Measurements from ENCODE around the gene ZBTB26. TPM values are rescaled to one million over a fixed set of nuclear protein-coding genes. Genes with fewer than 3 reads are reported as not detected.
A peak's percentile ranks its signal among the peaks of the same experiment; 100 is the strongest.

Gene ZBTB26
- total RNA-seq, result 1.7 TPM

DNA sequence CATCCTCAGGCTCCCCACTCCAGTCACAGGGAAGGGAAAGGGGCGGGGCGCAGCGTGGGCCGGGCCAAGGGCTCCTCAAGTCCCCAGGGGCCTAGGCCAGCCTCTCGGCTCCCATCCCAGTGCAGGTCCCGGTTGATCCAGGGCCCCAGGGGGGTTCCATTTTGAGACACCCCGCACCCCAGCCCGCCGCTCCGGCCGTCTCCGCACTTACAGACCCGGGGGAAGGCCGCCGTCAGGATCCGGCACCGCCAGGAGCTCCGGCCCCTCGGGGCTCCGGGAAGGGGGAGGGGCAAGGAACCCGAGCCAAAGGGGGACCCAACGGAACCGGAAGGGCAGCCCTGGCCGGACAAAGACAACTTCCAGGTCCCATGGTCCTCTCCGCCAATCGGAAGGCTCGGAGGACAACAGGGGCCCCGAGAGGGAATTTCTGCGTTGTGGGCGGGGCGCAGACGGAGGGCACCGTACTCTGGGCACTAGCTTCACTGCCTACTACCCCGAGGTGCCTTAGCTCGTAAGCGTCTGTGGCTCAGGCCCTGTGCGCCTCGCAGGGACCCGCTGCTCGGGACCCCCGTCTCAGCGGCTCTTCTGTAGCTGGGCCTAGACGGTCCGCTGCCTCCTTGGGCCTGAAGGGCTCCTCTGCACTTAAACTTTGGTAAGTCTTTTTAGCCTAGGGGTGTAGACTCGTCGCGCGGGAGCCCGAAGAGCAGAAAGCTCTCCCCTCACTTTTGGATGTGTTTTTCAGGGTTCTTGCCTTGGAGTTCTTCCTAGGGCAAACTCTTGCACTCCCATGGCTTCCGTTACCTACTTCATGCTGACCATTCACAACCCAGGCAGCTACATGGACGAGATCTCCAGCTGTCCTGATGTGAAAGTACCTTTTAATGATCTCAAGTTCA, at the start of gene ZBTB26:
ZBTB26 (minus strand) TSS at position 287 of the 896 bp plus-strand sequence. CDS start 11,578 bp downstream, outside the sequence.
- DNase-seq (ENCODE audit: low spot score), result peak; percentile 96
- peak; percentile 99 for ATAC-seq

GRCh38 chr9:122978601-122979000, 47.3 kb upstream of the ZBTB26 start:
- DNase-seq (ENCODE audit: low spot score) (no peak), ATAC-seq (no peak)

- DNase-seq (ENCODE audit: low spot score) (no peak), ATAC-seq (no peak)
These were observed 43.9 kb upstream of the ZBTB26 start for GRCh38 chr9:122975196-122975595.

- ATAC-seq, result no peak
These were observed 29.8 kb upstream of the ZBTB26 start for GRCh38 chr9:122961139-122961538.

DNA sequence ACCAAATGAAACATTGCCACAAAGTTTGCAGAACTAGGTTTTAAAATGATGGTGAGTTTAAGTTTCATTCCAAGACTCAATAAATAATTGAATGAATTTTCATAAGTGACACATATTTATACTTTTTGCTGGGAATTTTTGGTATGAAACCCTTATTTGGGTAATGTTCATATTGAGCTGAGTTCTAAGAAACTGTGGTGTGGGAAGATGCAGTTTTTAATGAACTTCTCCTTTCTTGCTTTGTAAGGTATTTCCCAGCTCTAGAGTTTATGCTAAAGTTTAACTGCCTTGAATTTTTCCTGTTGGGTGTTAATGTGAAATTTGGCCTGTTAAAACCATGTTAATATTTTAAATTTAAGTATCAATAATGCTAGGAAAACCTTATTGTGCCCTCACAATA, 24.6 kb upstream of the ZBTB26 start:
- DNase-seq (ENCODE audit: low spot score), result no peak
- ATAC-seq, result no peak

More at GRCh38 chr9:122961139-122961538, 29.8 kb upstream of the ZBTB26 start:
- no peak for DNase-seq (ENCODE audit: low spot score)

DNA sequence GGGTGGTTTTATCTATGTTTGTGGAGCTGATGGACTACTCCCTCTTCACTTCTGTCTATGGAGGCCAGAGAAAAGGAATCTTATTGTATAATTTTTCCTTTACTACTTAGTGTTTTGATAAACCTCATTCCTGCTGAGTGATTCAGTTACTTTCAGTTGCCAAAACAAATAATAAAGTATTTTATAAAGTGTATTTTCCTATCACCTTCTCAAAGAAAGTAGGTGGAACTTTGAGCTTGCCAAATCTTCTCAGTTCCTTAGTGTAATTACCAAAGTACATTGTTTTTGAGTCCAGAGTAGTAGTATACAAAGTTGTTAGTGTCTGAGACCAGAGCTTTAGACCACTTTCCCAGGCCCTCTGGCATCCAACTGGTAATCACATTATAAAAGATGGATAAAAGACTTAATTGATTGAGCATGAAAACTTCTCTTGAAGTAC, 23.0 kb upstream of the ZBTB26 start:
- no peak for DNase-seq (ENCODE audit: low spot score)
- ATAC-seq, result no peak

DNA sequence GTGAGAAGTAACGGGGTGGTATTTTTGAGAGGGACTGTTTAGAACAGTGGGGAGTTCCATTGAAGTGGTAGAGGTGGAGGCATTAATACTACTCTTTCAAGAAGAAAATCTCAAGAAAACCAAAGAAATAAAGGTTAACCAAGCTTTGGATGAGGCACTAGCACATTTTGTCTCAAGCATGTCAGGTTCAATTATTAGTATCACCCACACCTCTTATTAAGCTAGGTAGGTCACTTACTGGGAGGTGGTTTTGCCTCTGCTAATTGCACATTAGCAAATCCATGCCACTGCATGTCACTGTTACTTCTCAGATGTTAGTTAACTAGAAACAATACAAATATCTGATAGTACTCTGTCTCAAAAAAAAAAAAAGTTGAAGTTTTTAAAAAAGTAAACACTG, 19.7 kb upstream of the ZBTB26 start:
- ATAC-seq (no peak), DNase-seq (ENCODE audit: low spot score) (no peak)

GRCh38 chr9:122950263-122950662, 19.0 kb upstream of the ZBTB26 start:
- no peak for ATAC-seq
- no peak for DNase-seq (ENCODE audit: low spot score)

GRCh38 chr9:122949696-122950095, 18.4 kb upstream of the ZBTB26 start:
- ATAC-seq, result no peak

GRCh38 chr9:122948313-122948712, 17.0 kb upstream of the ZBTB26 start:
- ATAC-seq, result no peak

More at GRCh38 chr9:122949696-122950095, 18.4 kb upstream of the ZBTB26 start:
- DNase-seq (ENCODE audit: low spot score), result no peak

GRCh38 chr9:122946461-122947005, 15.2 kb upstream of the ZBTB26 start:
- DNase-seq (ENCODE audit: low spot score) (no peak), ATAC-seq (no peak)

More at GRCh38 chr9:122948313-122948712, 17.0 kb upstream of the ZBTB26 start:
- no peak for DNase-seq (ENCODE audit: low spot score)

DNA sequence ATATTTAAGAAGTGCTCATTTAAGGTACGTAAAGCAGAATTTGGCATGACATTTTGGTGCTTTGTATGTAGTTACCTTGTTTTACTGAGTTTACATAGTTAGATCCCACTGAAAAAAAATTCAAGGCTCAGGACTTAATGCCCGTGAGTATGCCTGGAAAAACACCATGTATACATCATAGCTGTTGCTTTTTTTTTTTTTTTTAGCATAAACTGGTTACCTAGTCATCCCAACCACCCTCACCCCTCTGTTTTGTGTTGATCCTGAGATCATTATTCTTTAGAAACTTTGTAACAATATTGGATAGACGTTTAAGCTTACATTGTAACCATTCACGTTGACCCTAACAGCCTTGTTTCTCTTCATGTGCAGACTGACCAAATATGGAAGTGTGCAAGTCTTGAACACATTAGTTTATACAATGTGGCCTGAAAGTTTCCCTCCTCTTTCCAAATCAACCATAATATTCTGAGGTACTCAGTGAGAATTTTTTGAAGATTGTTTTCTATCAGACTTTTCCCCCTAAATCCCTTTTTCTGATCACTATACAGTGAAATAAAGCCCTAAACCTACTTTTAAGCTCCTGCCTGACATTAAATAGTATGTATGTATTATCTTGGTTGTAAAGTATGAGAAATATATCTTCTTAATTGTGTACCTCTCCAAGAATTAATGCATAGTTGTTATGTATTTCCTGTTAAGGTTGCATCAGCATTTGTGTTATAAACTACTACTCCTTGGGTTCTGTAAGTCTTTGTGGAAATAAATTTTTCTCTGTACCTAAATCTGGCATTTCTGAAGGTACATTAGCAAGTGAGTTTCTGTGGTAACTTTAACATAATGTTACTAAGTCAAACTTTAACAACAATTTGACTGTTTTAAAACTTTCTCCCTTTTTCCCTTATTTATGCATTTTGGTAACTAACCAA, 13.9 kb upstream of the ZBTB26 start:
- DNase-seq (ENCODE audit: low spot score), result no peak
- ATAC-seq, result no peak

DNA sequence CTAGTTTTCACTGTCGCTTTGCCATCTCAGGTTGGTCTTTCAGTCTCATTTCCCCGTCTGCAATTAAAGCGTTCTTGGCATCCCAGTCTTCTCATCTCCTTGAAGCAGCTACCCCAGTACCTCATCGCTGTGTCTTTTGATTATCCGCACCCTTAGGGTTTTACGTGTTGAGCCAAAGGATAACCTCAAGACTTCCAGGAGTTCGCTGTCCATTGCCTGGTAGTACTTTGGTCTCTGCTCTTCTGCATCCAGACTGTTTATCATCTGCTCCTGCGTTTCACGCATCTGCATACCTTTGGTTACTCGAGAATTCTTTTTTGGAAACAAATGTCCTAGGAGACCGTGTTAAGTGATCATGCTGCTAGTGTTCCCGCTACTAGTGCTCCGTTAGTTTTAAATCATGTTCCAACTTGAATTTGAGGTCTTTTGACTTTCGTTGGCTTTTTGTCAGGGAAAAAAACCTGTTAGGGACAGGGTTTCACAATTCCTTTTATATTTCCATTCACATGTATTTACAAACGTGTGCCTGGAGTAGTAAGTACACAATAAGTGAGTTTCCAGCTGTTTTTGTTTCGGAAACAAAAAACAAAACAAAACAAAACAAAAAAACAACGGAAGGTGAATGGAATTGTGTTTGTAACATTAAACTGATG, 10.4 kb upstream of the ZBTB26 start:
- DNase-seq (ENCODE audit: low spot score) (no peak), ATAC-seq (peak; percentile 39)

DNA sequence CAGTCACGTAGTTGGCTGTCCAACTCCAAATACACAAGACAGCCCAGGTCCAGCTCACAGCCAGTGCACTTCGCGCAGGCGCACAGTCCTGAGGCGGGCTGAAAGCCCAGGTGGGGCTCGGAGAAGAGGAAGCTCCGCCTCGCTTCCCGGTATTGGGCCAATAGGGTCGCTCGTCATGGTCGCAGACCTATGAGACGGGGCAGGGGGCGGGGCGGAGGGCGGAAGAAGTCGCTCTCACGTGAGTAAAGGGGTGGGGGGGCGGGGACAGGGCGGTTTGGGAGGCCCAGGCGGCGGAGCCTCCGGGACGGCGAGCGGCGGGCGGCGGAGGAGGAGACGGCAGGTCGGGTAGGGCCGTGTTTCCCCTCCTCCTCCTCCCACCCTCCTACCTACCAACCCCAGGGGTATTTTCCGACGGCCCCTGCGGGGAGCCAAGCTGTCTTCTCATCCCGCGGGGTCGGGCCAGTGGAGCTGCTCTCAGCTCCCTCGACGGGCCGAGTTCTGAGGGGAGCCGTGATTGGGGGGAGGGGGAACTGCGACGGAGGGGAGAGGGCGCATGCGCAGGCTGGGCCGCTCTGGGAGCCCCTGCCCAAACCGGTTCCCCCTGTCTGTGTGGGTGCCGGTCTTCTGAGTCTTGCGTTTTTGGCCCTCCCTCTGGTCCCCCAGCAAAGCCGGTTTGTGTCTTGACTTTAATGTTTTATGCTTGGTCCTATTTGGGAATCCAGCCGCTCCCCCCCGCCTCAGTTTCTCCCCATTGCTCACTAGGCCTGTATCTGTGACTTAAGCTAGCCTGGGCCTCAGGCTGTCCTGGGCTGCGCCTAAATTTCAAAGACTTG, 9.7 kb upstream of the ZBTB26 start, which contains the start of gene RABGAP1:
RABGAP1 (plus strand) TSS at position 272 of the 833 bp plus-strand sequence. CDS start 16,040 bp downstream, outside the sequence.
- ATAC-seq (peak; percentile 97), DNase-seq (ENCODE audit: low spot score) (peak; percentile 99)

- no peak for DNase-seq (ENCODE audit: low spot score)
- no peak for ATAC-seq
These were observed 9.1 kb upstream of the ZBTB26 start for GRCh38 chr9:122940454-122940748.

DNA sequence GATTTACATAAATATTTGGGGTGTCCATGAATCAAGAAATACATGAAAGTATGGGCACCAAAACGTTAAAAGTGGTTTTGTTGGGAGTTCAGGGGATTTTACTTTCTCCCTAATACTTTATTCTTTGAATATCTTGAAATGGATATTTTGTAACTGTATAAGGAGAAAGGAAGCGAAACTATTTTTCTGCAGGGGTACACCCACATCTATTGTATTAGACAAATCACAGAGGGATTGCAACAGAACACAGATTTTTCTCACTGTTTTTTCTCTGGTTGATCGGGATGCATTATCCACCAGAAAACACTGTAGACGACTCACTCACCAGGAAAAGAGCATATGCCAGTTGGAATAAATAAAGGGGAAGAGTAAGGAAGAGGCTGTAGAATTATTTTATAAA, 8.3 kb upstream of the ZBTB26 start:
- no peak for ATAC-seq

GRCh38 chr9:122936883-122937282, 5.6 kb upstream of the ZBTB26 start:
- ATAC-seq (no peak), DNase-seq (ENCODE audit: low spot score) (no peak)

More for the DNA sequence above, 8.3 kb upstream of the ZBTB26 start:
- DNase-seq (ENCODE audit: low spot score), result no peak

DNA sequence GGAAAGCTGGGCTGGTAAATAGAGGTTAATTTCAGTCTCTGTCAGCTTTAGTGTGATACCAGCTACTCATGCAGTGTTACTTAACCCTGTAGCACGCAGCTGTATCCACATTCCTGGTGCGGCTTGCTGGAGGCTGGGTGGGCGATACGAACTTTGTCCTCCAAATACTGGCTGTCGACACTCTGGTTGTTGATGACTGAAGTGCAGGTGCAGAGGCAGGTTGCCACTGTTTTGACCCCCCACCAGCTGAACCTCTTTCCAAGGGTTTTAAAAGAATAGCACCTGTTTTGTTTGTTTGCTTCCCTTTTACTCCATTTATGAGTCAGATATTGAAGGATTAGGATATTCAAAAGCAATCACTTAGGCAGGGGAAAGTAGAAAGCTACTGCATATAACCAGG, 5.2 kb upstream of the ZBTB26 start:
- no peak for DNase-seq (ENCODE audit: low spot score)
- ATAC-seq, result no peak

- ATAC-seq, result peak; percentile 21
These were observed 629 bp downstream of the ZBTB26 start for GRCh38 chr9:122930541-122931225.

More at GRCh38 chr9:122930541-122931225, 629 bp downstream of the ZBTB26 start:
- no peak for DNase-seq (ENCODE audit: low spot score)
